GM23338 (cell line): ENCODE measurements around the gene UBQLN2.
"Not testable (repeated sequence)": the region's sequence is repeated elsewhere in the genome, so short reads cannot be mapped to it uniquely, and the experiment has no call there.

Experiments
- CREB1 ChIP-seq: fragments of 250-450 bp; sonication (Bioruptor Pico); IDR thresholded peaks from 2 replicates; pipeline ENCODE4 v1.5.0; 2020; ENCODE audit warnings: low read depth, mild to moderate bottlenecking, moderate library complexity
- EZH2 ChIP-seq: fragments of 200-600 bp; sonication (generic); IDR thresholded peaks from one replicate; pipeline ENCODE4 v1.8.0; 2017; ENCODE audit warnings: antibody characterized with exemption, mild to moderate bottlenecking, low read depth; ENCODE audit not compliant: unreplicated experiment
- EZH2phosphoT487 ChIP-seq: fragments of 200-600 bp; sonication (generic); IDR thresholded peaks from one replicate; pipeline ENCODE4 v1.8.1; 2018; ENCODE audit warnings: antibody characterized with exemption; ENCODE audit not compliant: unreplicated experiment
- JUNB ChIP-seq: IDR thresholded peaks from one replicate; pipeline ENCODE4 v1.6.1; 2016; ENCODE audit warnings: antibody characterized with exemption; ENCODE audit not compliant: unreplicated experiment
- POLR2AphosphoS5 ChIP-seq: IDR thresholded peaks from 2 replicates; pipeline ENCODE4 v1.6.1; 2016; ENCODE audit warnings: antibody characterized with exemption, low read depth
- STAT1 ChIP-seq: IDR thresholded peaks from one replicate; pipeline ENCODE4 v1.6.1; 2016; ENCODE audit warnings: antibody characterized with exemption; ENCODE audit not compliant: unreplicated experiment
- ZNF331 ChIP-seq: fragments of 250-450 bp; sonication (Bioruptor Pico); IDR thresholded peaks from 2 replicates; pipeline ENCODE4 v1.5.0; 2020; ENCODE audit warnings: low read depth, mild to moderate bottlenecking, moderate library complexity
- TF ChIP-seq, protein P1 (sequence below), 2 experiments: fragments of 200-600 bp in 1 of 2; sonication (generic) in 1 of 2; conservative IDR thresholded peaks; 2 replicates each; pipeline versions ENCODE4 v1.5.1 to v1.6.1; 2016 to 2017; ENCODE audit warnings: antibody characterized with exemption in 2 of 2, low read depth in 2 of 2, mild to moderate bottlenecking in 2 of 2, moderate library complexity in 1 of 2
- TF ChIP-seq, protein P2 (sequence below): IDR thresholded peaks from one replicate; pipeline ENCODE4 v1.6.1; 2018; ENCODE audit warnings: antibody characterized with exemption; ENCODE audit not compliant: unreplicated experiment
- TF ChIP-seq, protein P3 (sequence below): fragments of 250-450 bp; sonication (Bioruptor Pico); IDR thresholded peaks from 2 replicates; pipeline ENCODE4 v1.5.0; 2020; ENCODE audit warnings: mild to moderate bottlenecking, moderate library complexity
- TF ChIP-seq, protein P4 (sequence below): IDR thresholded peaks from 2 replicates; pipeline ENCODE4 v1.6.1; 2016; ENCODE audit warnings: antibody characterized with exemption

DNA sequence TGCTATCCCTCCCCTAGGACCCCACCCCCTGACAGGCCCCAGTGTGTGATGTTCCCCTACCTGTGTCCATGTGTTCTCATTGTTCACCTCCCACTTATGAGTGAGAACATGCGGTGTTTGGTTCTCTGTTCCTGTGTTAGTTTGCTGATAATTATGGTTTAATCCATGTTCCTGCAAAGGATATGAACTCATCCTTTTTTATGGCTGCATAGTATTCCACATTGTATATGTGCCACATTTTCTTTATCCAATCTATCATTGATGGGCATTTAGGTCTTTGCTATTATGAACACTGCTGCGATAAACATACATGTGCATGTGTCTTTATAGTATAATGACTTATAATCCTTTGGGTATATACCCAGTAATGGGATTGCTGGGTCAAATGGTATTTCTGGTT, 28.4 kb downstream of the UBQLN2 start:
- not testable (repeated sequence) for TF ChIP-seq POLR2AphosphoS5, EZH2, EZH2phosphoT487, ZNF331, CREB1, STAT1, JUNB
- TF ChIP-seq, protein P1, sequence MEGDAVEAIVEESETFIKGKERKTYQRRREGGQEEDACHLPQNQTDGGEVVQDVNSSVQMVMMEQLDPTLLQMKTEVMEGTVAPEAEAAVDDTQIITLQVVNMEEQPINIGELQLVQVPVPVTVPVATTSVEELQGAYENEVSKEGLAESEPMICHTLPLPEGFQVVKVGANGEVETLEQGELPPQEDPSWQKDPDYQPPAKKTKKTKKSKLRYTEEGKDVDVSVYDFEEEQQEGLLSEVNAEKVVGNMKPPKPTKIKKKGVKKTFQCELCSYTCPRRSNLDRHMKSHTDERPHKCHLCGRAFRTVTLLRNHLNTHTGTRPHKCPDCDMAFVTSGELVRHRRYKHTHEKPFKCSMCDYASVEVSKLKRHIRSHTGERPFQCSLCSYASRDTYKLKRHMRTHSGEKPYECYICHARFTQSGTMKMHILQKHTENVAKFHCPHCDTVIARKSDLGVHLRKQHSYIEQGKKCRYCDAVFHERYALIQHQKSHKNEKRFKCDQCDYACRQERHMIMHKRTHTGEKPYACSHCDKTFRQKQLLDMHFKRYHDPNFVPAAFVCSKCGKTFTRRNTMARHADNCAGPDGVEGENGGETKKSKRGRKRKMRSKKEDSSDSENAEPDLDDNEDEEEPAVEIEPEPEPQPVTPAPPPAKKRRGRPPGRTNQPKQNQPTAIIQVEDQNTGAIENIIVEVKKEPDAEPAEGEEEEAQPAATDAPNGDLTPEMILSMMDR (conservative IDR thresholded peaks at IDR 0.05; ENCODE audit: low read depth in 2 of 2): not testable (repeated sequence)
- TF ChIP-seq, protein P2, sequence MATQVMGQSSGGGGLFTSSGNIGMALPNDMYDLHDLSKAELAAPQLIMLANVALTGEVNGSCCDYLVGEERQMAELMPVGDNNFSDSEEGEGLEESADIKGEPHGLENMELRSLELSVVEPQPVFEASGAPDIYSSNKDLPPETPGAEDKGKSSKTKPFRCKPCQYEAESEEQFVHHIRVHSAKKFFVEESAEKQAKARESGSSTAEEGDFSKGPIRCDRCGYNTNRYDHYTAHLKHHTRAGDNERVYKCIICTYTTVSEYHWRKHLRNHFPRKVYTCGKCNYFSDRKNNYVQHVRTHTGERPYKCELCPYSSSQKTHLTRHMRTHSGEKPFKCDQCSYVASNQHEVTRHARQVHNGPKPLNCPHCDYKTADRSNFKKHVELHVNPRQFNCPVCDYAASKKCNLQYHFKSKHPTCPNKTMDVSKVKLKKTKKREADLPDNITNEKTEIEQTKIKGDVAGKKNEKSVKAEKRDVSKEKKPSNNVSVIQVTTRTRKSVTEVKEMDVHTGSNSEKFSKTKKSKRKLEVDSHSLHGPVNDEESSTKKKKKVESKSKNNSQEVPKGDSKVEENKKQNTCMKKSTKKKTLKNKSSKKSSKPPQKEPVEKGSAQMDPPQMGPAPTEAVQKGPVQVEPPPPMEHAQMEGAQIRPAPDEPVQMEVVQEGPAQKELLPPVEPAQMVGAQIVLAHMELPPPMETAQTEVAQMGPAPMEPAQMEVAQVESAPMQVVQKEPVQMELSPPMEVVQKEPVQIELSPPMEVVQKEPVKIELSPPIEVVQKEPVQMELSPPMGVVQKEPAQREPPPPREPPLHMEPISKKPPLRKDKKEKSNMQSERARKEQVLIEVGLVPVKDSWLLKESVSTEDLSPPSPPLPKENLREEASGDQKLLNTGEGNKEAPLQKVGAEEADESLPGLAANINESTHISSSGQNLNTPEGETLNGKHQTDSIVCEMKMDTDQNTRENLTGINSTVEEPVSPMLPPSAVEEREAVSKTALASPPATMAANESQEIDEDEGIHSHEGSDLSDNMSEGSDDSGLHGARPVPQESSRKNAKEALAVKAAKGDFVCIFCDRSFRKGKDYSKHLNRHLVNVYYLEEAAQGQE: not testable (repeated sequence)
- TF ChIP-seq, protein P3, sequence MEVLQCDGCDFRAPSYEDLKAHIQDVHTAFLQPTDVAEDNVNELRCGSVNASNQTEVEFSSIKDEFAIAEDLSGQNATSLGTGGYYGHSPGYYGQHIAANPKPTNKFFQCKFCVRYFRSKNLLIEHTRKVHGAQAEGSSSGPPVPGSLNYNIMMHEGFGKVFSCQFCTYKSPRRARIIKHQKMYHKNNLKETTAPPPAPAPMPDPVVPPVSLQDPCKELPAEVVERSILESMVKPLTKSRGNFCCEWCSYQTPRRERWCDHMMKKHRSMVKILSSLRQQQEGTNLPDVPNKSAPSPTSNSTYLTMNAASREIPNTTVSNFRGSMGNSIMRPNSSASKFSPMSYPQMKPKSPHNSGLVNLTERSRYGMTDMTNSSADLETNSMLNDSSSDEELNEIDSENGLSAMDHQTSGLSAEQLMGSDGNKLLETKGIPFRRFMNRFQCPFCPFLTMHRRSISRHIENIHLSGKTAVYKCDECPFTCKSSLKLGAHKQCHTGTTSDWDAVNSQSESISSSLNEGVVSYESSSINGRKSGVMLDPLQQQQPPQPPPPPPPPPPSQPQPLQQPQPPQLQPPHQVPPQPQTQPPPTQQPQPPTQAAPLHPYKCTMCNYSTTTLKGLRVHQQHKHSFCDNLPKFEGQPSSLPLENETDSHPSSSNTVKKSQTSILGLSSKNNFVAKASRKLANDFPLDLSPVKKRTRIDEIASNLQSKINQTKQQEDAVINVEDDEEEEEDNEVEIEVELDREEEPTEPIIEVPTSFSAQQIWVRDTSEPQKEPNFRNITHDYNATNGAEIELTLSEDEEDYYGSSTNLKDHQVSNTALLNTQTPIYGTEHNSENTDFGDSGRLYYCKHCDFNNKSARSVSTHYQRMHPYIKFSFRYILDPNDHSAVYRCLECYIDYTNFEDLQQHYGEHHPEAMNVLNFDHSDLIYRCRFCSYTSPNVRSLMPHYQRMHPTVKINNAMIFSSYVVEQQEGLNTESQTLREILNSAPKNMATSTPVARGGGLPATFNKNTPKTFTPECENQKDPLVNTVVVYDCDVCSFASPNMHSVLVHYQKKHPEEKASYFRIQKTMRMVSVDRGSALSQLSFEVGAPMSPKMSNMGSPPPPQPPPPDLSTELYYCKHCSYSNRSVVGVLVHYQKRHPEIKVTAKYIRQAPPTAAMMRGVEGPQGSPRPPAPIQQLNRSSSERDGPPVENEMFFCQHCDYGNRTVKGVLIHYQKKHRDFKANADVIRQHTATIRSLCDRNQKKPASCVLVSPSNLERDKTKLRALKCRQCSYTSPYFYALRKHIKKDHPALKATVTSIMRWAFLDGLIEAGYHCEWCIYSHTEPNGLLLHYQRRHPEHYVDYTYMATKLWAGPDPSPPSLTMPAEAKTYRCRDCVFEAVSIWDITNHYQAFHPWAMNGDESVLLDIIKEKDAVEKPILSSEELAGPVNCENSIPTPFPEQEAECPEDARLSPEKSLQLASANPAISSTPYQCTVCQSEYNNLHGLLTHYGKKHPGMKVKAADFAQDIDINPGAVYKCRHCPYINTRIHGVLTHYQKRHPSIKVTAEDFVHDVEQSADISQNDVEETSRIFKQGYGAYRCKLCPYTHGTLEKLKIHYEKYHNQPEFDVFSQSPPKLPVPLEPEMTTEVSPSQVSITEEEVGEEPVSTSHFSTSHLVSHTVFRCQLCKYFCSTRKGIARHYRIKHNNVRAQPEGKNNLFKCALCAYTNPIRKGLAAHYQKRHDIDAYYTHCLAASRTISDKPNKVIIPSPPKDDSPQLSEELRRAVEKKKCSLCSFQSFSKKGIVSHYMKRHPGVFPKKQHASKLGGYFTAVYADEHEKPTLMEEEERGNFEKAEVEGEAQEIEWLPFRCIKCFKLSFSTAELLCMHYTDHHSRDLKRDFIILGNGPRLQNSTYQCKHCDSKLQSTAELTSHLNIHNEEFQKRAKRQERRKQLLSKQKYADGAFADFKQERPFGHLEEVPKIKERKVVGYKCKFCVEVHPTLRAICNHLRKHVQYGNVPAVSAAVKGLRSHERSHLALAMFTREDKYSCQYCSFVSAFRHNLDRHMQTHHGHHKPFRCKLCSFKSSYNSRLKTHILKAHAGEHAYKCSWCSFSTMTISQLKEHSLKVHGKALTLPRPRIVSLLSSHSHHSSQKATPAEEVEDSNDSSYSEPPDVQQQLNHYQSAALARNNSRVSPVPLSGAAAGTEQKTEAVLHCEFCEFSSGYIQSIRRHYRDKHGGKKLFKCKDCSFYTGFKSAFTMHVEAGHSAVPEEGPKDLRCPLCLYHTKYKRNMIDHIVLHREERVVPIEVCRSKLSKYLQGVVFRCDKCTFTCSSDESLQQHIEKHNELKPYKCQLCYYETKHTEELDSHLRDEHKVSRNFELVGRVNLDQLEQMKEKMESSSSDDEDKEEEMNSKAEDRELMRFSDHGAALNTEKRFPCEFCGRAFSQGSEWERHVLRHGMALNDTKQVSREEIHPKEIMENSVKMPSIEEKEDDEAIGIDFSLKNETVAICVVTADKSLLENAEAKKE (CRISPR knock-in tag): not testable (repeated sequence)
- TF ChIP-seq, protein P4, sequence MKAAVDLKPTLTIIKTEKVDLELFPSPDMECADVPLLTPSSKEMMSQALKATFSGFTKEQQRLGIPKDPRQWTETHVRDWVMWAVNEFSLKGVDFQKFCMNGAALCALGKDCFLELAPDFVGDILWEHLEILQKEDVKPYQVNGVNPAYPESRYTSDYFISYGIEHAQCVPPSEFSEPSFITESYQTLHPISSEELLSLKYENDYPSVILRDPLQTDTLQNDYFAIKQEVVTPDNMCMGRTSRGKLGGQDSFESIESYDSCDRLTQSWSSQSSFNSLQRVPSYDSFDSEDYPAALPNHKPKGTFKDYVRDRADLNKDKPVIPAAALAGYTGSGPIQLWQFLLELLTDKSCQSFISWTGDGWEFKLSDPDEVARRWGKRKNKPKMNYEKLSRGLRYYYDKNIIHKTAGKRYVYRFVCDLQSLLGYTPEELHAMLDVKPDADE: not testable (repeated sequence)
